ENCODE measurements around the gene CEBPE.
"Not testable (repeated sequence)": the region's sequence is repeated elsewhere in the genome, so short reads cannot be mapped to it uniquely, and the experiment has no call there.

Gene CEBPE

GRCh38 chr14:23107620-23108019 is 11.4 kb downstream of the CEBPE start:
- not testable (repeated sequence) for DNase-seq (ENCODE audit: low read depth); H3K4me3 ChIP-seq (ENCODE audit: low read depth, low read length)

DNA sequence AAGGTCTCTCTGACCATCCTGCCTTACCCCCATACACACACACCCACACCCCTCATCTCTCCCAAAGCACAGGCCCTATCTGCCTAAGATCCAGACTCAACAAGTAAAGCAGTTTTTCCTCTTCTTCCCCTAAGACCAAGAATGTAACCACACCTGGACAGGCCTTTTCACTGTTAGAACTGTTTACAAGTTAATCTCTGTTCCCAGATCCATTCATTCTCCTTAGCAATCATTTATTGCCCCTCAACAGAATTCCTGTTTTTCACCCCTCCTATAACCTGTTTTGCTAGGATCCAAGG is 12.4 kb downstream of the CEBPE start:
- no peak overlapping the region for H3K4me3 ChIP-seq (ENCODE audit: low read depth, low read length)
- DNase-seq (ENCODE audit: low read depth): no peak

GRCh38 chr14:23105348-23105824 is 13.7 kb downstream of the CEBPE start:
- no peak overlapping the region for H3K4me3 ChIP-seq (ENCODE audit: low read depth, low read length)
- DNase-seq (ENCODE audit: low read depth): no peak

- DNase-seq (ENCODE audit: low read depth): no peak
- H3K4me3 ChIP-seq (ENCODE audit: low read depth, low read length): no peak within 1 kb of the TSS
Observed at GRCh38 chr14:23104591-23105347, 14.3 kb downstream of the CEBPE start, which contains the start of gene CIROP. Gene CIROP (minus strand): TSS chr14:23104989. CDS start chr14:23104920, 69 bp downstream.

DNA sequence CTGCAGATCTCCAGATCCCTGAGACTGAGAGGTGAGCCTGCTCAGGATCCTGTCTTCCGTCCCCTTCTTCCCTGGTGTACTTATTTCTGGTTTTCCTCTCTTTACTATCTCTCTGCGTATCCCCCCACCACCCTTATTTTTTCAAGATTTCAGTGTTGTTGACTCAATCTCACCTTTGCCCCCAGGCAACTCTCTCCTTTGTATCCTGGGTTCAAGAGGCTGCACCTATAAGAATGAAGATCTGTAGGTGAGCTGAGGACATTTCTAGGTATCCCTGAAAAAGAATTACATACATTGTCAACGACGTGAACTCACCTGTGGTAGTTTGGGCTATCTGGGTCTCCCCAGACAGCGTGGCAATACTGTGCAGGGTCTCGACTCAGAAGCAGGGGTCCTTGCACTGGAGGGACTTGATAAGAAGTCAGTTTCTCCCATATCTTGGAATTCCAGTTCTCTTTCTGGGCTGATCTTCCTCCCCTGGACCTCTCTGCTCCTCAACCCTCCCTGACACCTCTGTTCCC is 14.9 kb downstream of the CEBPE start:
- H3K4me3 ChIP-seq (ENCODE audit: low read depth, low read length): no peak overlapping the region
- DNase-seq (ENCODE audit: low read depth): no peak

DNA sequence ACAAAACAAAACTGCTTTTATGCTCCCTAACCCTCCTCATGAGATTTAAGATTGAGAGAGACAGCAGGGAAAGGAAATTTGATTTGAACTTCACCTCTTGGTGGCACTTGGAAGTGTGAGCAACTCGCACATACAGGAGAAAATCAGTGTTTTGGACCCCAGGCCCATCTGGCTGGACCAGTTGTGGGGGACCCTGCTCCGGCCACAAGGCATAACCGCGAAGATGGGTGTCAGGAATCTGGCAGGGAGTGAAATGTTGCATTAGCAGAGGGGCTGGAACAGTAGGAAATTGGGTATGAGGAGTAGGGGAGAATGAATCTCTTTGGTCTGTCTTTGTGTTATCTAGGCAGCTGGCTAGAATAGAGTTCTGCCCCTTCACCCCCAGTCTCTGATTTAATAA is 15.5 kb downstream of the CEBPE start:
- H3K4me3 ChIP-seq (ENCODE audit: low read depth, low read length): no peak overlapping the region
- no peak for DNase-seq (ENCODE audit: low read depth)

DNA sequence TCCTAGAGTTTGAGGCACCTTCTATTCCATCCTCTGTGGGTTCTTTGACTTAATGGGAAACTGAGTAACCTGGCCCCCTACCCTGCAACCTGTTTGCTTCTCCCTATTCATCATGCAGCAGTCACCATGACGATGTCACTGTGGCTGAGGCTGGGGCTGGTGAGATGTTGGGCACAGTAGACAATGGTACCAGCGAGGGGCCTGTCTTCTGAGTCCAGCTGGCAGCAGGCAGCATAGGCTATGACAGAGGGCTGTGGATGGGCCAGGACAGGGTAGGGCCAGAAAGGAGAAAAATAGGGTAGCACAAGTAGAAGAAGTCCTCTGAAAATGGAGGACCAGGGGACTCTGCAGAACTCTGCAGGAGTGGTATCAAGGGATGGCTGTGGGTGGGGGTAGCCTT is 16.3 kb downstream of the CEBPE start:
- no peak overlapping the region for H3K4me3 ChIP-seq (ENCODE audit: low read depth, low read length)
- no peak for DNase-seq (ENCODE audit: low read depth)

DNA sequence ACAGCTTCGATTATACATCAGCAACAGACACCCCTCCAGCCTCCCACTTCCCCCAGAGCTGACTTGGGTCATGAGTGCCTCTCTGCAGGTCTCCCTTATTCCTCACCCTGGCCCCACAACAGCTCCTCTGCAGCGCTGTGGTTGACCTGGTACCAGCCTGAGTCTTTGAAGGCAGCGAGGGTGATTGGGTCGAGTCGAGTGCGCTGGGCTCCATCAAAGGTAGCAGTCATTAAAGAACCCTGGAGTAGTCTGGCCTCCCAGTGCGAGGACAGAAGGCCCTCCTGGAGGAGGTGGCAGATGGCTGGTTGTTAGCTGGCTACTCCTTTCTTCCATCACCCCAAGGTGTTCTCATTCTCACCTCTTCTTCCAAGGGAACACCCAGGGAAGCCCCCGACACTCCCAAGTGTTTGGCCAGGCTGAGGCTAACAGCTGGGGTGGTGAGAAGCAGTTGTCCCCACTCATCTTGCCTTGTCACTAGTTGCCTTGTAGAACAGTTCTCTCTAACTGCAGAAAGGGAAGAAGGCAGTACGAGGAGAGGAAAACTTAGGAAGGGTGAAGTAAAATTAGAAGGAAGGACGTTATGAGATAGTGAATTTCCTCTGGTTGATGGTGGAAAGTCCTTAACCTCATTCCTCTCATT is 16.9 kb downstream of the CEBPE start:
- H3K4me3 ChIP-seq (ENCODE audit: low read depth, low read length): no peak overlapping the region
- DNase-seq (ENCODE audit: low read depth): no peak

DNA sequence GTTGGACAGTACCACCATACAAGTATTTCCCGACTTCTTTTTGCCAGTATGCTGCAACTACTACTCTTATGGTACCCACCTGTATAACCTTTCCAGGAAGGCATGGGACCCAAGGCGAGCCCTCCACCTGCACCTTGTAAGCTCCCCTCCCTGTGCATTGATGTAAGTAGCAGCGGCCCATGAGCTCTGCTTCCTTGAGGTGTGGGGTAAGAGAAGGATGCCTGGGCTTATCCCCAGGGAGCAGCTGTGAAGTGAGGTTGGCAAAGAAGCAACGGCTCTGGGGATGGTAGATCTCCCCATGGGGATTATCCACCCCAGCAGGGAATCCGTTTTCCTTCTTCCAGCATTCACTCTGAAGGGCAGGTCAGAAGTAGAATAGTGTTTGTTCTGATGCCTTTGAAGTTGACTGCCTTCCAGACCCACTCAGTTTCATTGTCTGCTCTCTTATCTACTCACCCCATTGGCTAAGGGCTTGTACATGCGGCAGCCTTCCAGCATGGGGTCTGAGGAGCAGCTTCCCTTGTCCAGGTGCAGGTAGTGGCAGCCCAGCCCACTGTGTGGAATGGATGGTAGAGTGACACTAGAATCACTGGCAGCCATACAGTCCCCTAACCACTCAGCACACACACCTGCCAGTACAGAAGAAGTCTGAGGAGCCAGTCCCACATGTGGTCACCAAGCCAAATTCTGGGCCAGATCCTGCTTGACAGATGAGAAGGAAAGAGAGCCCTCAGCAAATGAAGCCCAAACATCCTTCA is 17.7 kb downstream of the CEBPE start:
- no peak overlapping the region for H3K4me3 ChIP-seq (ENCODE audit: low read depth, low read length)
- DNase-seq (ENCODE audit: low read depth): no peak

- H3K4me3 ChIP-seq (ENCODE audit: low read depth, low read length): no peak overlapping the region
- DNase-seq (ENCODE audit: low read depth): no peak
Observed at GRCh38 chr14:23099212-23099861, 19.7 kb downstream of the CEBPE start.

DNA sequence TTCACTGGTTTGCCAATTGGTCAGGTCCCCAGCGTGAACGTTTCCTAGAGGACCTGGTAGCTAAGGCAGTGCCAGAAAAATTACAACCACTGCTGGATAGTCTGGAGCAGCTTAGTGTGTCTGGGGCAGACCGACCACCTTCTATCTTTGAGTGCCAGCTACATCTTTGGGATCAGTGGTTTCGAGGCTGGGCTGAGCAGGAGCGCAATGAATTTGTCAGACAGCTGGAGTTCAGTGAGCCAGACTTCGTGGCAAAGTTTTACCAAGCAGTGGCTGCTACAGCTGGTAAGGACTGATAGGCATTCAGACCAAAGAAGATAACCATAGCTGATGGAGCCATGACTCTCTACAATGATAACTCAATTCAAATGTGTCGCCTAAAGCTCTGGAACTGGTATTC is 21.3 kb downstream of the CEBPE start:
- H3K4me3 ChIP-seq (ENCODE audit: low read depth, low read length): no peak overlapping the region
- DNase-seq (ENCODE audit: low read depth): no peak

- peak within 1 kb of the TSS; percentile 91 for H3K4me3 ChIP-seq (ENCODE audit: low read depth, low read length)
- peak; percentile 95 for DNase-seq (ENCODE audit: low read depth)
Observed at GRCh38 chr14:23095196-23096108, 23.6 kb downstream of the CEBPE start, which contains the start of gene C14orf119. Gene C14orf119 (plus strand): TSS chr14:23095505. CDS start chr14:23097659, 2,154 bp downstream.

- peak within 1 kb of the TSS; percentile 91 for H3K4me3 ChIP-seq (ENCODE audit: low read depth, low read length)
- DNase-seq (ENCODE audit: low read depth): no peak
Observed at GRCh38 chr14:23094666-23095195, 24.3 kb downstream of the CEBPE start, which contains the start of gene ACIN1. Gene ACIN1 (minus strand): TSS chr14:23095136. CDS start chr14:23095112, 24 bp downstream.

- H3K4me3 ChIP-seq (ENCODE audit: low read depth, low read length): peak overlapping the region; percentile 91
- peak; percentile 71 for DNase-seq (ENCODE audit: low read depth)
Observed at GRCh38 chr14:23093991-23094665, 24.9 kb downstream of the CEBPE start.

DNA sequence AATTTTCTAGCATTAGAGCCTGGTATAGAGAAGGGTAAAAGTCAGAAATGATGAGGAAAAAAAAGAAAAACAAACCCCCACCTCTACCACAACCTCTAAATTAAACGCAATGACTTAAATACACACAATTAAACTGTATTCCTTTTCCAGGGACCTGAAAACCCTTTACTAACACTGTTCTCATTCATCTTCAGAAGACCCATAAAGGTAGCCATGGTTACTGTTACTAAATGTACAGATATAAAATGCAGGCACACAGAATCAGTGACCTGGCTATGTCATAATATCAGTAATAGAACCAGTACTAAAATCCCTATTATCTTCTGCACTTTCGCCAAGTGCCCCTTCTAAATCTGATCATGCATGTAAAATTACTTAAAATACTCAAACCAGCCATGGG is 25.5 kb downstream of the CEBPE start:
- H3K4me3 ChIP-seq (ENCODE audit: low read depth, low read length): peak overlapping the region; percentile 91

DNA sequence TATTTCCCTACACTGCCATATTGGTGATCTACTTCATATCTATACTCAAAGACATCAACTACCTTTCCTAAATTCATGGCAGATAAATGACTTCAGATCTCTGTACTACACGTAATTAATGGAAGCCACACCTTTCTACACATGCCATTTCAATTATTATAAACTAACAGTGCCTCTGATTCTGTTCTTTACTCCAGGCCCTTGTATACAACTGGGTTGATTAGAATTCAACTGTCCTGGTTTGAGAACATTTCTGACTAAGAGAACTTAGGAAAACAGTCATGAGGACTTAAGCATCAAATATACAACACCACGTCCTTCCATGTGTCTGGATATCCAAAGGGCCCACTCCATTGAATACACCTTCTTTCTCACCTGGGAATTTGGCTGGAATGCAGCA is 26.0 kb downstream of the CEBPE start:
- DNase-seq (ENCODE audit: low read depth): no peak
- peak overlapping the region; percentile 91 for H3K4me3 ChIP-seq (ENCODE audit: low read depth, low read length)

More for the DNA sequence above, 25.5 kb downstream of the CEBPE start:
- DNase-seq (ENCODE audit: low read depth): no peak

DNA sequence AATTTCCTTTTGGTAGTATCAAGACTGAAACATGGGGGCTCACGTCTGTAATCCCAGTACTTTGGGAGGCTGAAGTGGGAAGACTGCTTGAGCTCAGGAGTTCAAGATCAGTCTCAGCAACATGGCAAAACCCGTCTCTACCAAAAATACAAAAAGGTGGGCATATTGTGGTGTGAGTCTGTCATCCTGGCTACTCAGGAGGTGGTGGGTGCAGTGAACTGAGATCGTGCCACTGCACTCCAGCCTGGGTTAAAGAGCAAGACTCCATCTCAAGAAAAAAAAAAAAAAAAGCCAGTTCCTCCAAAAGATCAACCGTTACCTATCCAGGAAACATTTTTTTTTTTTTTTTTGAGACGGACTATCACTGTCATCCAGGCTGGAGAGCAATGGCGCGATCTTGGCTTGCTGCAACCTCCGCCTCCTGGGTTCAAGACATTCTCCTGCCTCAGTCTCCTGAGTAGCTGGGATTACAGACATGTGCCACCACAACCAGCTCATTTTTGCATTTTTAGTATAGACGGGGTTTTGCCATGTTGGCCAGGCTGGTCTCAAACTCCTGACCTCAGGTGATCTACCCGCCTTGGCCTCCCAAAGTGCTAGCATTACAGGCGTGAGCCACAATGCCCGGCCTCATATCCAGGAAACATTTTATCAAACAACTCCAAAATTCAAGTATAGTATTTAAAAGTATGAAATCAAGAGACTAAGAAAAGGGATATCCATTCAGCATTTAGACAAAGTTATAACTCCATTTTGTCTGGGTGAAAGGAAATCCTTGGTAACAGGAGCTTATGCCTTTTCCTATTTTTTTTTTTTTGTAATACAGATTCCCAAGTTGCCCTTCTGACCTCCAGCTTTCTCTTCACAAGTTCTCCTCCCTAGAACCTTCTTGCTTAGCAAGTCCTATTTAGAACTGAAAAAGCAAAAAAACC is 27.5 kb downstream of the CEBPE start:
- H3K4me3 ChIP-seq (ENCODE audit: low read depth, low read length): no peak overlapping the region
- DNase-seq (ENCODE audit: low read depth): no peak
